Karpas-422 (cell line): ENCODE measurements around the gene ADGRD1. TPM values are rescaled to one million over a fixed set of nuclear protein-coding genes. Genes with fewer than 3 reads are reported as not detected.

Experiments
- DNase-seq: peaks from one replicate; pipeline ENCODE4 v3.0.0-alpha.2; 2015
- H2AFZ ChIP-seq: fragments of 200-600 bp; sonication (generic); 2 replicates; pipeline ENCODE4 v1.6.1; 2014; ENCODE audit warnings: antibody characterized with exemption, low read length, mixed read lengths
- H3K27ac ChIP-seq: fragments of 200-600 bp; sonication (generic); 2 replicates; pipeline ENCODE4 v1.5.1; 2014; ENCODE audit warnings: mild to moderate bottlenecking, low read length, moderate library complexity
- H3K27me3 ChIP-seq: fragments of 200-600 bp; sonication (generic); 2 replicates; pipeline ENCODE4 v1.6.1; 2014; ENCODE audit warnings: low read length, mixed read lengths
- H3K36me3 ChIP-seq: fragments of 200-600 bp; sonication (generic); 2 replicates; pipeline ENCODE4 v1.6.1; 2014; ENCODE audit warnings: low read length, mixed read lengths; ENCODE audit not compliant: insufficient read depth
- H3K4me1 ChIP-seq: fragments of 200-600 bp; sonication (generic); 2 replicates; pipeline ENCODE4 v1.6.1; 2014; ENCODE audit warnings: mild to moderate bottlenecking, low read length, mixed read lengths
- H3K4me2 ChIP-seq: fragments of 200-600 bp; sonication (generic); 2 replicates; pipeline ENCODE4 v1.6.1; 2014; ENCODE audit warnings: low read length, low read depth, mild to moderate bottlenecking; ENCODE audit not compliant: poor library complexity, severe bottlenecking
- H3K4me3 ChIP-seq: fragments of 200-600 bp; sonication (generic); 2 replicates; pipeline ENCODE4 v1.5.1; 2014; ENCODE audit warnings: mild to moderate bottlenecking, antibody characterized with exemption, low read length, mixed read lengths
- H3K79me2 ChIP-seq: fragments of 200-600 bp; sonication (generic); 2 replicates; pipeline ENCODE4 v1.6.1; 2014; ENCODE audit warnings: mild to moderate bottlenecking, low read length, mixed read lengths
- H3K9ac ChIP-seq: fragments of 200-600 bp; sonication (generic); 2 replicates; pipeline ENCODE4 v1.6.0; 2014; ENCODE audit warnings: low read length
- H3K9me2 ChIP-seq: fragments of 200-600 bp; sonication (generic), shearing (Covaris generic); replicated peaks from 2 replicates; pipeline ENCODE4 v1.6.0; 2014; ENCODE audit warnings: mild to moderate bottlenecking, low read length, moderate library complexity; ENCODE audit not compliant: insufficient read depth
- H3K9me3 ChIP-seq: fragments of 300-700, 200-600 bp; sonication (generic); 2 replicates; pipeline ENCODE4 v1.6.1; 2014; ENCODE audit warnings: low read length, mixed read lengths
- H4K20me1 ChIP-seq: fragments of 200-600 bp; sonication (generic); 2 replicates; pipeline ENCODE4 v1.6.1; 2014; ENCODE audit warnings: mild to moderate bottlenecking, antibody characterized with exemption, low read length, low read depth; ENCODE audit not compliant: insufficient read depth
- total RNA-seq: library from RNA; depleted of rRNA; stranded (reverse); fragments of >200 nt; shearing (Covaris generic); gene quantifications from 2 replicates; pipeline ENCODE4 v1.2.3, GENCODE V29; 2014; ENCODE audit warnings: low replicate concordance

The ADGRD1 gene
- total RNA-seq, 1 experiment from 2014 or later = not detected

DNA sequence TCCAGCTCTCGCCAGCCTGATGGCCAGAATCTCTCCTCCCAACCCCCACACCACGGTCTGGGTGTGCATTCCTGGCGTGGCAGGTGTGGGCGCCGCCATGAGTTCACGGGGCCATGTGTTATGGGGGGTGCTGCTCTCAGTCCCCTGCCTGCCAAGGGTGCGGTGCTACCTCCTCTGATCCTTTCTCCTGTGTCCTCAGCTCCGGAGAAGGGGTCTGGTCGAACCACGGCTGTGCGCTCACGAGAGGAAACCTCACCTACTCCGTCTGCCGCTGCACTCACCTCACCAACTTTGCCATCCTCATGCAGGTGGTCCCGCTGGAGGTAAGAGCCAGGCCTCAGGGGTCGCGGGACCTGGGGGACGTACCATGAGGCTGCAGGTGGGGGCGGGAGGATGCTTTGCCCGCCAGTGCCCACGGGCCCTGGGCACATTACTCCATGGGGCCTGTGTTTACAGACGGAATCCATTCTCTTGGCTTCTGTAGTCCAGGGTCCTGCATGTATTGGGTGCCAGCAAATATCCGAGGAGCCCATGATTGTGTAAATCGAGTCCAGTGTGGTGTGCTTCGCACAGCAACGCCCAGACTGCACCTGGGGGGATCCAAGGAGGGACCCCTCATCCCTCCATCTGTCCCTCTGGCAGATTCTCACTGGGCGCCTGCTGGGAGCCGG, 130.8 kb downstream of the ADGRD1 start:
- no peaks in the 10 kb centered on the region for H3K4me1 ChIP-seq
- H3K27ac ChIP-seq = no peak overlapping the region
- H3K4me3 ChIP-seq = no peak overlapping the region
- H4K20me1 ChIP-seq = no peaks in the 10 kb centered on the region
- H3K9me2 ChIP-seq = no peaks in the 10 kb centered on the region
- H3K9ac ChIP-seq = no peak overlapping the region
- H2AFZ ChIP-seq = no peak overlapping the region
- no peaks in the 10 kb centered on the region for H3K27me3 ChIP-seq
- H3K79me2 ChIP-seq = no peaks in the 10 kb centered on the region
- H3K4me2 ChIP-seq = no peak overlapping the region
- H3K36me3 ChIP-seq = no peaks in the 10 kb centered on the region
- H3K9me3 ChIP-seq = no peaks in the 10 kb centered on the region
- DNase-seq = no peak

DNA sequence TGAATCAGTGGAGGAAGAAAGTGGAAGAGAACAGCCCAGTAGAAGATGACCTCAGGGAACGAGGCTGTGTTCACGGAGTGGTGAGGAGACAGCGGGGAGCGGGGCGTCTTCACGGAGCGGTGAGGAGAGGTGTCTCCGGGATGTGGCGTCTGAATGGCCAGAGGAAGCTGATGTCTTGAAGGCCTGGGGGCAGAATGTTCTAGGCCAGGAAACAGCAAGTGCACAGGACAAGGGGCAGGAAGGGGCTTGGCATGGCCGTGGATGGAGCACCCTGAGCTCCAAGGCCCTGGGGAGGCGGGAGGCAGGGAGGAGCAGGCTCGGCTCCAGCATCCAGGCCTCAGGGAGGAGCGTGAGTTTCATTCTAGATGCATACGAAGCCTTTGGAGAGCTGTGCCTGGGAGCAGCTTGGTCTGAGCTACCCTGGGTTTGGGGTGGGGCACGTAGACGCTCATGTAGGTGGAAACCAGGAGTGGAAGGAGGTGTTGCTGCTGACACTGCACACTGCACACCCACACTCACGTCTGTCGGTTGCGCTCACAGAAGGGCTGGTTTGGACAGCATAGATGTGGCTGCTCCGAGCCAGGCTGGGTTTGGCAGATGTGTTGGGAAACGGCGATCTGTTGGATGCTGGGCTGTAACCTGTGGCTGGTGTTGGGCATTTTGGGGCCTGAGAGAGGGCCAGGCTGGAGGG, 131.6 kb downstream of the ADGRD1 start:
- Histone ChIP-seq H3K4me3 (no peak overlapping the region), H3K9me3 (no peaks in the 10 kb centered on the region)

GRCh38 chr12:131085816-131086591, 132.3 kb downstream of the ADGRD1 start:
- H3K36me3 ChIP-seq = no peaks in the 10 kb centered on the region
- no peaks in the 10 kb centered on the region for H3K9me2 ChIP-seq
- H3K4me1 ChIP-seq = no peaks in the 10 kb centered on the region
- H3K4me3 ChIP-seq = no peak overlapping the region
- no peaks in the 10 kb centered on the region for H3K79me2 ChIP-seq
- H3K27ac ChIP-seq = no peak overlapping the region
- no peak overlapping the region for H3K9ac ChIP-seq
- no peaks in the 10 kb centered on the region for H3K27me3 ChIP-seq
- no peak overlapping the region for H3K4me2 ChIP-seq
- no peak overlapping the region for H2AFZ ChIP-seq
- DNase-seq = no peak
- H3K9me3 ChIP-seq = no peaks in the 10 kb centered on the region
- H4K20me1 ChIP-seq = no peaks in the 10 kb centered on the region

More for the DNA sequence above, 131.6 kb downstream of the ADGRD1 start:
- Histone ChIP-seq H3K4me1 (no peaks in the 10 kb centered on the region), H3K4me2 (no peak overlapping the region), H3K36me3 (no peaks in the 10 kb centered on the region), H3K9me2 (no peaks in the 10 kb centered on the region), H3K27ac (no peak overlapping the region), H4K20me1 (no peaks in the 10 kb centered on the region), H3K27me3 (no peaks in the 10 kb centered on the region), H2AFZ (no peak overlapping the region), H3K9ac (no peak overlapping the region), H3K79me2 (no peaks in the 10 kb centered on the region)
- no peak for DNase-seq

GRCh38 chr12:131087302-131087818, 133.7 kb downstream of the ADGRD1 start:
- no peak for DNase-seq
- Histone ChIP-seq H3K79me2 (no peaks in the 10 kb centered on the region), H3K9me2 (no peaks in the 10 kb centered on the region), H3K9ac (no peak overlapping the region), H3K4me3 (no peak overlapping the region), H3K27me3 (no peaks in the 10 kb centered on the region), H2AFZ (no peak overlapping the region), H4K20me1 (no peaks in the 10 kb centered on the region), H3K27ac (no peak overlapping the region), H3K4me2 (no peak overlapping the region), H3K36me3 (no peaks in the 10 kb centered on the region), H3K4me1 (no peaks in the 10 kb centered on the region), H3K9me3 (no peaks in the 10 kb centered on the region)

GRCh38 chr12:131087991-131088700, 134.4 kb downstream of the ADGRD1 start:
- no peak overlapping the region for H3K4me3 ChIP-seq
- no peak for DNase-seq
- H3K27me3 ChIP-seq = no peaks in the 10 kb centered on the region
- H3K9me2 ChIP-seq = no peaks in the 10 kb centered on the region
- H3K36me3 ChIP-seq = no peaks in the 10 kb centered on the region
- no peak overlapping the region for H3K9ac ChIP-seq
- H3K4me1 ChIP-seq = no peaks in the 10 kb centered on the region
- H4K20me1 ChIP-seq = no peaks in the 10 kb centered on the region
- no peaks in the 10 kb centered on the region for H3K9me3 ChIP-seq
- H3K4me2 ChIP-seq = no peak overlapping the region
- H3K27ac ChIP-seq = no peak overlapping the region
- H3K79me2 ChIP-seq = no peaks in the 10 kb centered on the region
- H2AFZ ChIP-seq = no peak overlapping the region

- H3K9me2 ChIP-seq = no peaks in the 10 kb centered on the region
- no peak overlapping the region for H3K9ac ChIP-seq
- H3K36me3 ChIP-seq = no peaks in the 10 kb centered on the region
- H3K79me2 ChIP-seq = no peaks in the 10 kb centered on the region
- H3K27me3 ChIP-seq = no peaks in the 10 kb centered on the region
- H4K20me1 ChIP-seq = no peaks in the 10 kb centered on the region
- H3K9me3 ChIP-seq = no peaks in the 10 kb centered on the region
- no peak overlapping the region for H3K27ac ChIP-seq
- H3K4me3 ChIP-seq = no peak overlapping the region
- H2AFZ ChIP-seq = no peak overlapping the region
- no peak for DNase-seq
- no peaks in the 10 kb centered on the region for H3K4me1 ChIP-seq
- H3K4me2 ChIP-seq = no peak overlapping the region
Observed at GRCh38 chr12:131088701-131089530, 135.2 kb downstream of the ADGRD1 start.

DNA sequence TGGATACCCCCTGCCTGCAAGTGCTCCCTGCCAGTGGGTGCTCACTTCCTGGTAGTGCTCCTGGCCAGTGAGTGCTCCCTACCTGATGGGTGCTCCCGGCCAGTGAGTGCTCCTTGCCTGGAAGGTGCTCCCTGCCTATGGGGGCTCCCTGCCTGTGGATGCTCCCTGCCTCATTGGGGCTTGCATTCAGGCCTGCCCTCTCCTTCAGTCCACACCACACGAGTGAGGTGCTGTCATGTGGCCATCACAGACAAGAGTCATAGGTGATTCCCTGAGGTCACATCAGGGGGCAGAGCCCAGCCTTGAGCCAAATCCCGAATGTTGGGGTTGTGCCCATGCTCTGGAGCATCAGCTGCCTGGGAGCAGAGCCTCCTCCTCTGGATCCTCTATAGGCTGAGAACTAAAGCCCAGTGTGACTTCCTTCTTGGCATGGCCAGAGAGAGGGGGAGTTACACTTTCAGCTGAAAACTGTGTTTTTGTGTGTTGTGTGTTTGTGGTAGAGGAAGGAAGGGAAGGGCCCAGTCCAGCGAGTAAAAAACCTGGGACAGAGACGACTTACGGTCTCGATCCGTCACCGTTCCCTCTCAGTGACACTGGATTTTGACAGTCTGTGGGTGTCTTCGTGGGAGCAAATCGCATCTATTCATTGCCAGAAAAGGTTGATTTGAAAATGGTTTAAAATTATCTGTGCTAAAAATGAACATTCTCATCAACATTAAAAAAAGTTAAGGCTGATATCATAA, 136.0 kb downstream of the ADGRD1 start:
- Histone ChIP-seq H3K27me3 (no peaks in the 10 kb centered on the region), H3K9me2 (no peaks in the 10 kb centered on the region), H3K79me2 (no peaks in the 10 kb centered on the region), H3K36me3 (no peaks in the 10 kb centered on the region), H3K4me1 (no peaks in the 10 kb centered on the region), H3K9ac (no peak overlapping the region), H3K27ac (no peak overlapping the region), H3K4me2 (no peak overlapping the region), H3K9me3 (no peaks in the 10 kb centered on the region), H3K4me3 (no peak overlapping the region), H4K20me1 (no peaks in the 10 kb centered on the region), H2AFZ (no peak overlapping the region)
- DNase-seq = no peak
